Left lung (tissue), 10 donors: ENCODE data around the gene CRACR2A. TPM values are rescaled to one million over a fixed set of nuclear protein-coding genes. Genes with fewer than 3 reads are reported as not detected.

Experiments used
- ATAC-seq: fragments of 200-7000 bp; cut with Tn5 transposase; one replicate; pipeline ENCODE4 v1.9.1; 2020; ENCODE audit warnings: moderate library complexity
- DNase-seq, 4 donors: peaks; one replicate each; pipeline ENCODE4 v3.0.0-alpha.2; 2013 to 2020
- H3K27ac ChIP-seq, 2 donors: fragments of 200-600 bp; sonication (generic) in 1 of 2; one replicate each; pipeline versions ENCODE4 v1.5.0 to v1.8.0; 2020 to 2021
- H3K27me3 ChIP-seq, 2 donors: fragments of 200-600 bp; sonication (generic) in 1 of 2; one replicate each; pipeline versions ENCODE4 v1.5.0 to v1.8.0; 2020 to 2021
- H3K36me3 ChIP-seq, 2 donors: fragments of 200-600 bp; sonication (generic) in 1 of 2; one replicate each; pipeline versions ENCODE4 v1.5.0 to v1.8.0; 2020 to 2021
- H3K4me1 ChIP-seq, 2 donors: fragments of 200-600 bp; one replicate each; pipeline ENCODE4 v1.8.0; 2021
- H3K4me3 ChIP-seq, 2 donors: fragments of 200-600 bp; sonication (generic) in 1 of 2; one replicate each; pipeline versions ENCODE4 v1.5.0 to v1.8.0; 2020 to 2021; ENCODE audit warnings: mild to moderate bottlenecking in 1 of 2
- H3K9me3 ChIP-seq, 2 donors: fragments of 200-600 bp; sonication (generic) in 1 of 2; one replicate each; pipeline versions ENCODE4 v1.5.0 to v1.8.0; 2020 to 2021
- intact Hi-C, 2 donors: fragments of 100-400 bp; cut with DNase I; formaldehyde crosslinking; loops; one replicate each; pipeline versions ENCODE4 v1.11.2 to v1.14.2; 2022
- polyA plus RNA-seq, 6 donors: library from polyadenylated mRNA; unstranded; fragments of 120-200 nt; gene quantifications; one replicate each; pipeline ENCODE4 v1.2.1, GENCODE V29; 2013; ENCODE audit not compliant: insufficient read length in 6 of 6
- total RNA-seq, 2 donors: library from RNA; stranded (reverse); fragmentation: NEBNext Ultra II Directional; extraction: Animal tissue kit (Norgen Biotek cat#: 25700); gene quantifications; one replicate each; pipeline ENCODE4 v1.2.1, GENCODE V29; 2021
- TF ChIP-seq, protein P1 (sequence below), 2 donors: fragments of 200-600 bp; sonication (generic) in 1 of 2; IDR thresholded peaks; one replicate each; pipeline versions ENCODE4 v1.5.0 to v1.8.0; 2021; ENCODE audit warnings: antibody characterized with exemption in 2 of 2
- donor health status: DM: no; HTN: yes; CAD: no.
- donor health status: DM: no; HTN: no; CAD: no.

CRACR2A gene
- total and polyA plus RNA-seq, 8 donors = 3.2 to 6.5 (median 3.8) TPM

GRCh38 chr12:3679831-3680230 is 73.1 kb downstream of the CRACR2A start:
- ATAC-seq = no peak
- H3K27me3 ChIP-seq = no peaks in the 10 kb centered on the region
- H3K36me3 ChIP-seq = peaks cover 0 to 32% of the 10 kb centered on the region in 2 donors
- H3K4me3 ChIP-seq = no peak overlapping the region
- H3K4me1 ChIP-seq = no peaks in the 10 kb centered on the region
- H3K9me3 ChIP-seq = no peaks in the 10 kb centered on the region
- no peak overlapping the region for H3K27ac ChIP-seq
- no peak for DNase-seq
- intact Hi-C loops = no loop called here
- TF ChIP-seq, protein P1, sequence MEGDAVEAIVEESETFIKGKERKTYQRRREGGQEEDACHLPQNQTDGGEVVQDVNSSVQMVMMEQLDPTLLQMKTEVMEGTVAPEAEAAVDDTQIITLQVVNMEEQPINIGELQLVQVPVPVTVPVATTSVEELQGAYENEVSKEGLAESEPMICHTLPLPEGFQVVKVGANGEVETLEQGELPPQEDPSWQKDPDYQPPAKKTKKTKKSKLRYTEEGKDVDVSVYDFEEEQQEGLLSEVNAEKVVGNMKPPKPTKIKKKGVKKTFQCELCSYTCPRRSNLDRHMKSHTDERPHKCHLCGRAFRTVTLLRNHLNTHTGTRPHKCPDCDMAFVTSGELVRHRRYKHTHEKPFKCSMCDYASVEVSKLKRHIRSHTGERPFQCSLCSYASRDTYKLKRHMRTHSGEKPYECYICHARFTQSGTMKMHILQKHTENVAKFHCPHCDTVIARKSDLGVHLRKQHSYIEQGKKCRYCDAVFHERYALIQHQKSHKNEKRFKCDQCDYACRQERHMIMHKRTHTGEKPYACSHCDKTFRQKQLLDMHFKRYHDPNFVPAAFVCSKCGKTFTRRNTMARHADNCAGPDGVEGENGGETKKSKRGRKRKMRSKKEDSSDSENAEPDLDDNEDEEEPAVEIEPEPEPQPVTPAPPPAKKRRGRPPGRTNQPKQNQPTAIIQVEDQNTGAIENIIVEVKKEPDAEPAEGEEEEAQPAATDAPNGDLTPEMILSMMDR (IDR thresholded peaks at IDR 0.05) = no peak

- Histone ChIP-seq H3K4me3 (no peak overlapping the region), H3K27ac (no peak overlapping the region), H3K36me3 (peaks cover 0 to 49% of the 10 kb centered on the region in 2 donors), H3K27me3 (no peaks in the 10 kb centered on the region), H3K9me3 (no peaks in the 10 kb centered on the region), H3K4me1 (no peaks in the 10 kb centered on the region)
- no peak for DNase-seq
- intact Hi-C loops = no loop called here
- ATAC-seq = no peak
- TF ChIP-seq, protein P1 (IDR thresholded peaks at IDR 0.05) = no peak
Measured at GRCh38 chr12:3677609-3678008, 75.3 kb downstream of the CRACR2A start.

- intact Hi-C loops = no loop called here
- H3K9me3 ChIP-seq = no peaks in the 10 kb centered on the region
- H3K27me3 ChIP-seq = no peaks in the 10 kb centered on the region
- ATAC-seq = no peak
- H3K4me3 ChIP-seq = no peak overlapping the region
- DNase-seq = no peak
- H3K4me1 ChIP-seq = no peaks in the 10 kb centered on the region
- TF ChIP-seq, protein P1 (IDR thresholded peaks at IDR 0.05) = no peak
- no peak overlapping the region for H3K27ac ChIP-seq
- peaks cover 0 to 74% of the 10 kb centered on the region in 2 donors for H3K36me3 ChIP-seq
Measured at GRCh38 chr12:3673981-3674708, 78.8 kb downstream of the CRACR2A start.

- Histone ChIP-seq H3K9me3 (no peaks in the 10 kb centered on the region), H3K27ac (no peak overlapping the region), H3K27me3 (no peaks in the 10 kb centered on the region), H3K4me3 (no peak overlapping the region), H3K4me1 (no peaks in the 10 kb centered on the region), H3K36me3 (peaks cover 0 to 74% of the 10 kb centered on the region in 2 donors)
- no peak for DNase-seq
- no peak for ATAC-seq
- intact Hi-C loops = no loop called here
- TF ChIP-seq, protein P1 (IDR thresholded peaks at IDR 0.05) = no peak
Measured at GRCh38 chr12:3672113-3672509, 80.8 kb downstream of the CRACR2A start.

- no peak overlapping the region for H3K27ac ChIP-seq
- H3K9me3 ChIP-seq = no peaks in the 10 kb centered on the region
- ATAC-seq (no peak), DNase-seq (no peak)
- H3K36me3 ChIP-seq = peaks cover 0 to 74% of the 10 kb centered on the region in 2 donors
- H3K4me1 ChIP-seq = no peaks in the 10 kb centered on the region
- no peak overlapping the region for H3K4me3 ChIP-seq
- TF ChIP-seq, protein P1 (IDR thresholded peaks at IDR 0.05) = no peak
- intact Hi-C loops = no loop called here
- H3K27me3 ChIP-seq = no peaks in the 10 kb centered on the region
Measured at GRCh38 chr12:3671330-3672112, 81.4 kb downstream of the CRACR2A start.
